HCT116 (cell line): ENCODE results near the gene ATF7. TPM values are rescaled to one million over a fixed set of nuclear protein-coding genes. Genes with fewer than 3 reads are reported as not detected.

Experiments
- ATAC-seq: fragments of 200-7000 bp; cut with Tn5 transposase; 2 replicates; pipeline ENCODE4 v1.9.1; 2020; ENCODE audit warnings: mild to moderate bottlenecking, moderate library complexity
- BruUV-seq: library from RNA; stranded (reverse); fragments of 400-500 nt; replicated peaks from 2 replicates; lab custom pipeline; 2021; lab: Mats Ljungman, UMichigan
- CTCF ChIA-PET: fragments of 300-600 bp; sonication (Branson Sonifier 250); formaldehyde crosslinking; loops from one replicate; lab custom pipeline; 2021; ENCODE audit warnings: antibody characterized with exemption; lab: Charles Lee
- POLR2A ChIA-PET: fragments of 300-600, 350-600 bp; sonication (Branson Sonifier 250); formaldehyde crosslinking; loops from one replicate; lab custom pipeline; 2021; ENCODE audit warnings: antibody characterized with exemption; lab: Charles Lee
- RAD21 ChIA-PET, 2 experiments: fragments of 300-600 bp; sonication (Branson Sonifier 250); formaldehyde crosslinking; loops; one replicate each; lab custom pipeline; 2023; ENCODE audit warnings: low total read pairs in 2 of 2; ENCODE audit not compliant: uncharacterized antibody in 2 of 2, unreplicated experiment in 2 of 2, low non-redundant PET in 1 of 2; lab: Charles Lee
- DNase-seq: peaks from one replicate; pipeline ENCODE4 v3.0.0-alpha.2; 2010; ENCODE audit warnings: low read depth, low spot score
- H2AFZ ChIP-seq: fragments of 200-600 bp; shearing (Covaris generic), sonication (generic); 2 replicates; pipeline ENCODE4 v1.6.1; 2017; ENCODE audit warnings: low read depth, mixed run types, mixed read lengths, antibody characterized with exemption, low read length; ENCODE audit not compliant: poor library complexity, severe bottlenecking
- H3K27ac ChIP-seq: 2 replicates; pipeline ENCODE4 v1.5.1; 2012; ENCODE audit warnings: low read depth, low read length
- H3K27me3 ChIP-seq: fragments of 200-600 bp; sonication (generic); 2 replicates; pipeline ENCODE4 v1.6.1; 2016; ENCODE audit warnings: mixed run types, low read length, mixed read lengths; ENCODE audit not compliant: insufficient read depth
- H3K36me3 ChIP-seq, 2 experiments: fragments of 200-500 bp in 1 of 2; fragments of 200-600 bp in 1 of 2; sonication (Bioruptor generic) in 1 of 2; sonication (generic) in 1 of 2; 2 replicates each; pipeline versions ENCODE4 v1.5.1 to v1.6.1; 2014 to 2016; ENCODE audit warnings: low read length in 2 of 2, inconsistent platforms in 1 of 2, mixed read lengths in 1 of 2, mixed run types in 1 of 2; ENCODE audit not compliant: insufficient read depth in 2 of 2, control insufficient read depth in 1 of 2
- H3K4me1 ChIP-seq, 2 experiments: fragments of 200-600 bp in 1 of 2; sonication (generic) in 1 of 2; 2 replicates each; pipeline versions ENCODE4 v1.5.1 to v1.6.1; 2012 to 2017; ENCODE audit warnings: low read length in 2 of 2, inconsistent platforms in 1 of 2, mild to moderate bottlenecking in 1 of 2, mixed read lengths in 1 of 2, mixed run types in 1 of 2, moderate library complexity in 1 of 2; ENCODE audit not compliant: insufficient read depth in 2 of 2, control insufficient read depth in 1 of 2
- H3K4me2 ChIP-seq: fragments of 200-600 bp; sonication (generic); 2 replicates; pipeline ENCODE4 v1.6.1; 2017; ENCODE audit warnings: mixed run types, low read length, mixed read lengths
- H3K4me3 ChIP-seq, 2 experiments: fragments of 200-600 bp in 1 of 2; sonication (generic) in 1 of 2; replicated peaks in 1 of 2; 2 replicates each; pipeline ENCODE4 v1.5.1; 2011 to 2016; ENCODE audit warnings: low read length in 2 of 2, control low read depth in 1 of 2, low read depth in 1 of 2, mild to moderate bottlenecking in 1 of 2, mixed read lengths in 1 of 2, mixed run types in 1 of 2
- H3K79me2 ChIP-seq: fragments of 200-600 bp; sonication (generic); 2 replicates; pipeline ENCODE4 v1.6.1; 2017; ENCODE audit warnings: mild to moderate bottlenecking, mixed run types, low read length, moderate library complexity, mixed read lengths; ENCODE audit not compliant: insufficient read depth
- H3K9ac ChIP-seq: fragments of 200-600 bp; sonication (generic); 2 replicates; pipeline ENCODE4 v1.6.1; 2016; ENCODE audit warnings: low read length, mixed read lengths
- H3K9me2 ChIP-seq: fragments of 200-600 bp; sonication (generic), shearing (Covaris generic); 2 replicates; pipeline ENCODE4 v1.6.1; 2017; ENCODE audit warnings: mixed run types, mild to moderate bottlenecking, moderate library complexity; ENCODE audit not compliant: insufficient read depth
- H3K9me3 ChIP-seq, 2 experiments: fragments of 200-500 bp in 1 of 2; fragments of 200-600 bp in 1 of 2; sonication (Bioruptor generic) in 1 of 2; sonication (generic) in 1 of 2; 2 replicates each; pipeline ENCODE4 v1.6.1; 2014 to 2017; ENCODE audit warnings: low read length in 2 of 2, mixed read lengths in 2 of 2, inconsistent platforms in 1 of 2, low read depth in 1 of 2, mild to moderate bottlenecking in 1 of 2, mixed run types in 1 of 2, moderate library complexity in 1 of 2; ENCODE audit not compliant: control insufficient read depth in 1 of 2, insufficient read depth in 1 of 2
- H4K20me1 ChIP-seq: fragments of 200-600 bp; sonication (generic), shearing (Covaris generic); 2 replicates; pipeline ENCODE4 v1.6.1; 2017; ENCODE audit warnings: mixed run types, mild to moderate bottlenecking, moderate library complexity; ENCODE audit not compliant: insufficient read depth
- EGR1 ChIP-seq: IDR thresholded peaks from 2 replicates; pipeline ENCODE4 v1.6.1; 2012; ENCODE audit warnings: low read depth
- EZH2 ChIP-seq: fragments of 200-600 bp; sonication (generic); IDR thresholded peaks from 2 replicates; pipeline ENCODE4 v1.6.1; 2017; ENCODE audit warnings: antibody characterized with exemption, mixed run types
- FOSL1 ChIP-seq: IDR thresholded peaks from 2 replicates; pipeline ENCODE4 v1.6.1; 2012; ENCODE audit warnings: low read depth
- POLR2AphosphoS5 ChIP-seq: IDR thresholded peaks from 2 replicates; pipeline ENCODE4 v1.6.1; 2011; ENCODE audit warnings: mild to moderate bottlenecking, low read depth, low read length, moderate library complexity
- RAD21 ChIP-seq: IDR thresholded peaks from 2 replicates; pipeline ENCODE4 v1.6.1; 2012; ENCODE audit warnings: low read depth, mild to moderate bottlenecking
- ZNF274 ChIP-seq: fragments of 200-500 bp; sonication (Bioruptor generic); IDR thresholded peaks from 2 replicates; pipeline ENCODE4 v1.6.1; 2014; ENCODE audit warnings: mild to moderate bottlenecking, low read depth, low read length, inconsistent platforms
- intact Hi-C: fragments of 100-400 bp; cut with micrococcal nuclease; formaldehyde crosslinking; loops from 2 replicates; pipeline ENCODE4 v1.10.0; 2022
- total RNA-seq: library from RNA; stranded (reverse); gene quantifications from one replicate; pipeline ENCODE4 v1.2.1, GENCODE V29; 2021; ENCODE audit not compliant: unreplicated experiment
- TF ChIP-seq, protein P1 (sequence below), 3 experiments: fragments of 200-600 bp in 1 of 3; sonication (generic) in 1 of 3; IDR thresholded peaks in 2 of 3; conservative IDR thresholded peaks in 1 of 3; 2 replicates each; pipeline ENCODE4 v1.5.1; 2012 to 2017; ENCODE audit warnings: low read depth in 2 of 3, low read length in 2 of 3, antibody characterized with exemption in 1 of 3, borderline replicate concordance in 1 of 3, control low read depth in 1 of 3, mild to moderate bottlenecking in 1 of 3, mixed read lengths in 1 of 3, mixed run types in 1 of 3, moderate library complexity in 1 of 3; ENCODE audit not compliant: insufficient read depth in 1 of 3
- TF ChIP-seq, protein P2 (sequence below): IDR thresholded peaks from 2 replicates; pipeline ENCODE4 v1.6.1; 2012

ATF7 gene
- total RNA-seq, 1 experiment from 2014 or later, result 24.0 TPM

DNA sequence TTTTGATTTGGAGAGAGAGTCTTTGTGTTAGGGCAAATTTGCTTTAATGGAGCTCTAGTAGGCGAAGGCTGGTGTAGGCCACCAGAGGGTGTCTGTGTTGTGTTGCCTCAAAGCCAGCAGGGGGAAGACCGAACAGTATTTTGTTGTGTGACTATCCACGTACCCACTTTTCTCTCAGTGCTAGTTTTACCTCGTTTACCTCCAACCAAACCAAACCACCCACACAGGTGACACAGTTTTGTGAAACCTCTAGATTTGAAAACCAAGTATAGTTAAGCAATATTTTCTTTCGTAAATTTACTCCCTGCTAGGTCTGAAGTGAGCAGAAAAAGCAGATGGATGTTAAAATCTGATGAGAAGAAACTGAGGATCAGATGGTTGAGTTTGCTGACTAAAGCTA is 82.6 kb downstream of the ATF7 start:
- intact Hi-C loops, result loop anchor here (1.0 kb wide), 2 partner anchors 133 to 203 kb away; partner anchors contain the start of gene ATP5MC2
- H3K27ac ChIP-seq, result no peak overlapping the region
- no peaks in the 10 kb centered on the region for H3K9me3 ChIP-seq
- H3K4me1 ChIP-seq, result peaks cover 12 to 14% of the 10 kb centered on the region in 2 experiments; a peak in 3 of 4 replicates
- ChIA-PET CTCF (interaction anchor here (0.7 to 2.7 kb wide), 14 partner anchors 8 to 203 kb away, joined by 3 to 48 read pairs (median 4); partner anchors contain the start of genes ATP5MC2 and TARBP2), POLR2A (interaction anchor here (0.7 to 1.0 kb wide), 2 partner anchors 132 to 203 kb away, joined by 3 read pairs; partner anchors contain the start of gene ATP5MC2), RAD21 (interaction anchor here (0.7 to 1.0 kb wide), 2 partner anchors 132 kb away, joined by 3 read pairs; partner anchors contain the start of gene ATP5MC2 (in 1 of the 2))
- no peak overlapping the region for H2AFZ ChIP-seq
- H3K9me2 ChIP-seq, result no peaks in the 10 kb centered on the region
- DNase-seq (peak; percentile 37), ATAC-seq (peak; percentile 91)
- no peak overlapping the region for H3K9ac ChIP-seq
- H3K36me3 ChIP-seq, result peaks cover 3 to 5% of the 10 kb centered on the region in 2 experiments; a peak in 3 of 4 replicates
- no peak overlapping the region for H3K4me3 ChIP-seq
- no peaks in the 10 kb centered on the region for H3K27me3 ChIP-seq
- no peaks in the 10 kb centered on the region for H3K79me2 ChIP-seq
- no TSS peak for BruUV-seq
- H3K4me2 ChIP-seq, result no peak overlapping the region
- no peaks in the 10 kb centered on the region for H4K20me1 ChIP-seq
- TF ChIP-seq EGR1 (no peak), FOSL1 (no peak), RAD21 (peak; percentile 77), ZNF274 (no peak)
- TF ChIP-seq, protein P1, sequence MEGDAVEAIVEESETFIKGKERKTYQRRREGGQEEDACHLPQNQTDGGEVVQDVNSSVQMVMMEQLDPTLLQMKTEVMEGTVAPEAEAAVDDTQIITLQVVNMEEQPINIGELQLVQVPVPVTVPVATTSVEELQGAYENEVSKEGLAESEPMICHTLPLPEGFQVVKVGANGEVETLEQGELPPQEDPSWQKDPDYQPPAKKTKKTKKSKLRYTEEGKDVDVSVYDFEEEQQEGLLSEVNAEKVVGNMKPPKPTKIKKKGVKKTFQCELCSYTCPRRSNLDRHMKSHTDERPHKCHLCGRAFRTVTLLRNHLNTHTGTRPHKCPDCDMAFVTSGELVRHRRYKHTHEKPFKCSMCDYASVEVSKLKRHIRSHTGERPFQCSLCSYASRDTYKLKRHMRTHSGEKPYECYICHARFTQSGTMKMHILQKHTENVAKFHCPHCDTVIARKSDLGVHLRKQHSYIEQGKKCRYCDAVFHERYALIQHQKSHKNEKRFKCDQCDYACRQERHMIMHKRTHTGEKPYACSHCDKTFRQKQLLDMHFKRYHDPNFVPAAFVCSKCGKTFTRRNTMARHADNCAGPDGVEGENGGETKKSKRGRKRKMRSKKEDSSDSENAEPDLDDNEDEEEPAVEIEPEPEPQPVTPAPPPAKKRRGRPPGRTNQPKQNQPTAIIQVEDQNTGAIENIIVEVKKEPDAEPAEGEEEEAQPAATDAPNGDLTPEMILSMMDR (IDR thresholded peaks at IDR 0.05 in 2 of 3, conservative IDR thresholded peaks at IDR 0.05 in 1 of 3; ENCODE audit: borderline replicate concordance in 1 of 3, insufficient read depth in 1 of 3, low read depth in 2 of 3, low read length in 2 of 3), result peak; percentile 83 to 98 (median 90)
- TF ChIP-seq, protein P2, sequence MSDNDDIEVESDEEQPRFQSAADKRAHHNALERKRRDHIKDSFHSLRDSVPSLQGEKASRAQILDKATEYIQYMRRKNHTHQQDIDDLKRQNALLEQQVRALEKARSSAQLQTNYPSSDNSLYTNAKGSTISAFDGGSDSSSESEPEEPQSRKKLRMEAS, result no peak

DNA sequence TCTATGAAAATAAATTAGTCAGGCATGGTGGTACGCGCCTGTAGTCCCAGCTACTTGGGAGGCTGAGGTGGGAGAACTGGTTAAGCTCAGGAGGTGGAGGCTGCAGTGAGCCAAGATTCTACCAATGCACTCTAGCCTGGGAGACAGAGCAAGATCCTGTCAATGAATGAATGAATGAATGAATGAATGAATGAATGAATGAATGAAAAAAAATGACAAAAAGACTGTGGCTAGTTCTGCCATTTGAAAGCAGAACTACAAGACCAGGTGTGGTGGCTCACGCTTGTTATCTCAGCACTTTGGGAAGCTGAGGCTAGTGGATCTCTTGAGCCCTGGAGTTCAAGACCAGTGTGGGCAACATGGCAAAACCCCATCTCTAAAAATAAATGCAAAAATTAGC is 86.7 kb downstream of the ATF7 start:
- no peak overlapping the region for H3K4me2 ChIP-seq
- H3K9me3 ChIP-seq, result no peaks in the 10 kb centered on the region
- no peak for ATAC-seq
- TF ChIP-seq POLR2AphosphoS5 (no peak), EZH2 (no peak)
- no peaks in the 10 kb centered on the region for H3K27me3 ChIP-seq
- CTCF ChIA-PET, result interaction anchor here (1.2 kb wide), 1 partner anchor 207 kb away, joined by 3 read pairs; no protein-coding TSS in a partner anchor
- H3K4me1 ChIP-seq, result peaks cover 0 to 4% of the 10 kb centered on the region in 2 experiments; a peak in 1 of 4 replicates
- POLR2A ChIA-PET, result no interaction called here
- H3K27ac ChIP-seq, result no peak overlapping the region
- H2AFZ ChIP-seq, result no peak overlapping the region
- no TSS peak for BruUV-seq
- intact Hi-C loops, result no loop called here
- H3K9ac ChIP-seq, result no peak overlapping the region
- H3K79me2 ChIP-seq, result no peaks in the 10 kb centered on the region
- H3K36me3 ChIP-seq, result peaks cover 7 to 12% of the 10 kb centered on the region in 2 experiments; a peak in 3 of 4 replicates
- no peaks in the 10 kb centered on the region for H4K20me1 ChIP-seq
- H3K9me2 ChIP-seq, result no peaks in the 10 kb centered on the region
- no peak overlapping the region for H3K4me3 ChIP-seq
- RAD21 ChIA-PET, result no interaction called here
- no peak for DNase-seq
